H1 (cell line): ENCODE results near the gene MAP2K7. TPM values are rescaled to one million over a fixed set of nuclear protein-coding genes. Genes with fewer than 3 reads are reported as not detected.

Source experiments
- CTCF ChIA-PET: fragments of 300-600 bp; sonication (Branson Sonifier 250); formaldehyde crosslinking; loops from one replicate; lab custom pipeline; 2021; ENCODE audit not compliant: partially characterized antibody; lab: Charles Lee
- POLR2A ChIA-PET: fragments of 300-600 bp; sonication (Branson Sonifier 250); formaldehyde crosslinking; loops from one replicate; lab custom pipeline; 2021; ENCODE audit warnings: inconsistent platforms; ENCODE audit not compliant: partially characterized antibody; lab: Charles Lee
- DNase-seq, 2 experiments: peaks; one replicate each; pipeline versions ENCODE4 v3.0.0 to v3.0.0-alpha.2; 2010 to 2022; ENCODE audit warnings: low spot score in 2 of 2, low read depth in 1 of 2, mixed read lengths in 1 of 2
- FAIRE-seq: peaks from 2 replicates; lab custom pipeline; 2011; peaks lifted over from hg19 to GRCh38; lab: Jason Lieb, UNC
- H2AFZ ChIP-seq: 2 replicates; pipeline ENCODE4 v1.8.1; 2012; ENCODE audit warnings: low read length, inconsistent platforms
- H2AK5ac ChIP-seq: 2 replicates; pipeline ENCODE4 v1.6.1; 2013; ENCODE audit warnings: low read depth, low read length
- H2BK120ac ChIP-seq: replicated peaks from 2 replicates; pipeline ENCODE3; 2013; ENCODE audit warnings: low read depth, low read length, inconsistent platforms
- H2BK12ac ChIP-seq: 2 replicates; pipeline ENCODE4 v1.6.1; 2013; ENCODE audit warnings: low read depth, low read length
- H2BK15ac ChIP-seq: 2 replicates; pipeline ENCODE4 v1.6.1; 2013; ENCODE audit warnings: low read length
- H2BK20ac ChIP-seq: 2 replicates; pipeline ENCODE4 v1.6.1; 2013; ENCODE audit warnings: low read length
- H2BK5ac ChIP-seq: 2 replicates; pipeline ENCODE4 v1.6.1; 2013; ENCODE audit warnings: low read depth, low read length
- H3K14ac ChIP-seq: 2 replicates; pipeline ENCODE4 v1.6.1; 2013; ENCODE audit warnings: inconsistent platforms; ENCODE audit not compliant: insufficient read length
- H3K18ac ChIP-seq: 2 replicates; pipeline ENCODE4 v1.6.1; 2013; ENCODE audit warnings: low read length; ENCODE audit errors: extremely low read depth
- H3K23ac ChIP-seq: 2 replicates; pipeline ENCODE4 v1.6.1; 2013; ENCODE audit warnings: inconsistent platforms; ENCODE audit not compliant: insufficient read length
- H3K23me2 ChIP-seq: 2 replicates; pipeline ENCODE4 v1.6.1; 2013; ENCODE audit warnings: low read depth, low read length
- H3K27ac ChIP-seq: 2 replicates; pipeline ENCODE4 v1.6.1; 2011; ENCODE audit warnings: low read depth, low read length, inconsistent platforms
- H3K27me3 ChIP-seq, 4 experiments: replicated peaks in 1 of 4; 1 replicate in 1 of 4; 2 replicates in 3 of 4; pipeline versions ENCODE4 v1.6.1 to v1.8.1; 2011 to 2013; ENCODE audit warnings: low read length in 3 of 4, mild to moderate bottlenecking in 3 of 4, inconsistent platforms in 2 of 4, mixed read lengths in 2 of 4, moderate library complexity in 1 of 4; ENCODE audit not compliant: control insufficient read depth in 3 of 4, insufficient read depth in 3 of 4; ENCODE audit errors: extremely low read depth in 1 of 4
- H3K36me3 ChIP-seq, 4 experiments: 2 replicates each; pipeline versions ENCODE4 v1.6.1 to v1.8.1; 2011 to 2013; ENCODE audit warnings: mild to moderate bottlenecking in 4 of 4, low read length in 3 of 4, moderate library complexity in 2 of 4, control low read depth in 1 of 4, inconsistent platforms in 1 of 4; ENCODE audit not compliant: insufficient read depth in 4 of 4, control insufficient read depth in 2 of 4
- H3K4ac ChIP-seq: replicated peaks from 2 replicates; pipeline ENCODE3; 2013; ENCODE audit warnings: low read length, low read depth, mixed read lengths, inconsistent platforms; ENCODE audit not compliant: insufficient read length
- H3K4me1 ChIP-seq, 4 experiments: replicated peaks in 1 of 4; 1 replicate in 1 of 4; 2 replicates in 3 of 4; pipeline versions ENCODE4 v1.6.1 to v1.8.1; 2011 to 2013; ENCODE audit warnings: low read length in 3 of 4, inconsistent platforms in 2 of 4, mixed read lengths in 1 of 4; ENCODE audit not compliant: insufficient read depth in 4 of 4, control insufficient read depth in 3 of 4
- H3K4me2 ChIP-seq, 2 experiments: 2 replicates each; pipeline versions ENCODE4 v1.6.1 to v1.8.1; 2011 to 2013; ENCODE audit warnings: low read depth in 2 of 2, low read length in 2 of 2, control low read depth in 1 of 2, inconsistent platforms in 1 of 2, mild to moderate bottlenecking in 1 of 2; ENCODE audit not compliant: insufficient read depth in 1 of 2
- H3K4me3 ChIP-seq, 4 experiments: fragments of 200-600, 300-600 bp in 1 of 4; sonication (generic), shearing (Covaris generic), sonication (Bioruptor Twin) in 1 of 4; 2 replicates each; pipeline versions ENCODE4 v1.5.1 to v1.8.1; 2011 to 2016; ENCODE audit warnings: low read length in 4 of 4, low read depth in 3 of 4, control low read depth in 2 of 4, inconsistent platforms in 2 of 4, mild to moderate bottlenecking in 2 of 4, mixed read lengths in 1 of 4, moderate library complexity in 1 of 4; ENCODE audit not compliant: insufficient read depth in 2 of 4; ENCODE audit errors: extremely low read depth in 1 of 4
- H3K56ac ChIP-seq: replicated peaks from 2 replicates; pipeline ENCODE3; 2013; ENCODE audit warnings: low read depth, mild to moderate bottlenecking, mixed read lengths, low read length, inconsistent platforms; ENCODE audit not compliant: insufficient read length
- H3K79me1 ChIP-seq: 2 replicates; pipeline ENCODE4 v1.6.1; 2013; ENCODE audit warnings: low read depth, low read length, control low read depth
- H3K79me2 ChIP-seq, 2 experiments: 2 replicates each; pipeline versions ENCODE4 v1.6.1 to v1.8.1; 2012 to 2013; ENCODE audit warnings: low read length in 2 of 2, mild to moderate bottlenecking in 2 of 2, inconsistent platforms in 1 of 2; ENCODE audit not compliant: insufficient read depth in 2 of 2, control insufficient read depth in 1 of 2
- H3K9ac ChIP-seq, 4 experiments: replicated peaks in 1 of 4; 1 replicate in 1 of 4; 2 replicates in 3 of 4; pipeline versions ENCODE4 v1.6.1 to v1.8.1; 2011 to 2013; ENCODE audit warnings: low read depth in 3 of 4, low read length in 3 of 4, control low read depth in 2 of 4, mild to moderate bottlenecking in 2 of 4, moderate library complexity in 2 of 4, inconsistent platforms in 1 of 4; ENCODE audit errors: extremely low read depth in 1 of 4
- H3K9me3 ChIP-seq, 2 experiments: 2 replicates each; pipeline versions ENCODE4 v1.6.1 to v1.8.1; 2012 to 2013; ENCODE audit warnings: mild to moderate bottlenecking in 2 of 2, moderate library complexity in 2 of 2, control low read depth in 1 of 2, inconsistent platforms in 1 of 2, low read depth in 1 of 2, low read length in 1 of 2, mixed read lengths in 1 of 2; ENCODE audit not compliant: insufficient read depth in 2 of 2
- H4K20me1 ChIP-seq, 2 experiments: replicated peaks in 1 of 2; 2 replicates each; pipeline versions ENCODE3 to v1.8.1; 2011 to 2013; ENCODE audit warnings: inconsistent platforms in 2 of 2, low read length in 2 of 2, mild to moderate bottlenecking in 1 of 2; ENCODE audit not compliant: insufficient read depth in 2 of 2, control insufficient read depth in 1 of 2
- H4K5ac ChIP-seq: 2 replicates; pipeline ENCODE4 v1.6.1; 2013; ENCODE audit warnings: low read length, low read depth, mixed read lengths, inconsistent platforms; ENCODE audit not compliant: insufficient read length
- H4K8ac ChIP-seq: 2 replicates; pipeline ENCODE4 v1.8.0; 2013; ENCODE audit warnings: mild to moderate bottlenecking, moderate library complexity, low read length, inconsistent platforms; ENCODE audit not compliant: insufficient read depth; ENCODE audit errors: extremely low read depth
- H4K91ac ChIP-seq: replicated peaks from 2 replicates; pipeline ENCODE3; 2013; ENCODE audit warnings: low read length, mixed read lengths, inconsistent platforms; ENCODE audit not compliant: insufficient read length
- EP300 ChIP-seq, 2 experiments: IDR thresholded peaks; 1 replicate in 1 of 2; 2 replicates in 1 of 2; pipeline ENCODE4 v1.6.1; 2011 to 2012; ENCODE audit warnings: low read depth in 2 of 2, low read length in 2 of 2, mild to moderate bottlenecking in 2 of 2, borderline replicate concordance in 1 of 2, inconsistent platforms in 1 of 2, moderate library complexity in 1 of 2
- EZH2 ChIP-seq: fragments of 200-600 bp; sonication (generic); IDR thresholded peaks from 2 replicates; pipeline ENCODE4 v1.7.1; 2012; ENCODE audit warnings: low read depth, mild to moderate bottlenecking, moderate library complexity, low read length, inconsistent platforms; ENCODE audit not compliant: severe bottlenecking
- MAX ChIP-seq: IDR thresholded peaks from 2 replicates; pipeline ENCODE4 v1.6.1; 2012; ENCODE audit warnings: inconsistent platforms
- POLR2AphosphoS5 ChIP-seq: IDR thresholded peaks from 2 replicates; pipeline ENCODE4 v1.6.1; 2011; ENCODE audit warnings: low read depth, low read length
- RAD21 ChIP-seq, 2 experiments: IDR thresholded peaks in 1 of 2; conservative IDR thresholded peaks in 1 of 2; 2 replicates each; pipeline ENCODE4 v1.6.1; 2011; ENCODE audit warnings: low read depth in 2 of 2, low read length in 2 of 2, improper control_type of control experiment in 1 of 2, inconsistent platforms in 1 of 2, mild to moderate bottlenecking in 1 of 2, moderate library complexity in 1 of 2
- SIX5 ChIP-seq: IDR thresholded peaks from 2 replicates; pipeline ENCODE4 v1.6.1; 2011; ENCODE audit warnings: mild to moderate bottlenecking, low read depth, low read length
- SP2 ChIP-seq: IDR thresholded peaks from 2 replicates; pipeline ENCODE4 v1.6.1; 2012; ENCODE audit warnings: mild to moderate bottlenecking, low read length, inconsistent platforms
- SP4 ChIP-seq: IDR thresholded peaks from 2 replicates; pipeline ENCODE4 v1.6.1; 2012; ENCODE audit warnings: low read length, inconsistent platforms
- TAF1 ChIP-seq: IDR thresholded peaks from 2 replicates; pipeline ENCODE4 v1.6.1; 2011; ENCODE audit warnings: mild to moderate bottlenecking, low read depth, low read length
- TCF12 ChIP-seq: IDR thresholded peaks from 2 replicates; pipeline ENCODE4 v1.6.1; 2011; ENCODE audit warnings: low read depth, mild to moderate bottlenecking, low read length
- USF2 ChIP-seq: IDR thresholded peaks from 2 replicates; pipeline ENCODE4 v1.6.1; 2011; ENCODE audit warnings: low read length, improper control_type of control experiment
- WGBS, 2 experiments: shearing (Covaris generic) in 1 of 2; methylation state at CpG; one replicate each; pipeline versions ENCODE4 v1.1.6 to v1.1.7; 2013 to 2015; ENCODE audit warnings: low lambda C conversion rate in 2 of 2, mixed read lengths in 2 of 2, inconsistent platforms in 1 of 2, low coverage in 1 of 2, missing lambda C conversion rate in 1 of 2; ENCODE audit not compliant: insufficient replicate concordance in 2 of 2, insufficient coverage in 1 of 2, insufficient read length in 1 of 2; ENCODE audit errors: extremely low coverage in 1 of 2, missing lambda C conversion rate in 1 of 2; 5-methylcytosine and 5-hydroxymethylcytosine counted together
- polyA plus RNA-seq, 7 experiments: library from polyadenylated mRNA; depleted of rRNA in 3 of 7; stranded (reverse) in 5 of 7; unstranded in 2 of 7; fragments of >200 nt in 5 of 7; fragments of 200-250 nt in 2 of 7; gene quantifications; 1 replicate in 5 of 7; 2 replicates in 1 of 7; 4 replicates in 1 of 7; pipeline versions ENCODE4 v1.2.1 to v1.2.3, GENCODE V29; 2011 to 2013; ENCODE audit warnings: missing spikeins in 2 of 7, mixed read lengths in 2 of 7
- total RNA-seq: library from RNA; stranded (reverse); fragmentation: NEBNext Ultra II Directional; extraction: Animal tissue kit (Norgen Biotek cat#: 25700); gene quantifications from 2 replicates; pipeline ENCODE4 v1.2.1, GENCODE V29; 2021

The MAP2K7 gene
- total and polyA plus RNA-seq, 2 of the 8 experiments (the other 6 are each of a cell fraction or from before 2014, with no cell fraction given), result 8.9 to 38.3 TPM

- Histone ChIP-seq H2BK12ac (no peak overlapping the region), H3K27me3 (peaks cover 8 to 25% (median 22%) of the 10 kb centered on the region in 4 experiments; a peak in 6 of 7 replicates), H4K8ac (peak overlapping the region; percentile 22; the same call in 1 of the 2 replicates), H3K9ac (peak overlapping the region in 1 of 4 experiments; percentile 45; a peak in 2 of 7 replicates), H3K79me2 (no peaks in the 10 kb centered on the region), H2AK5ac (no peak overlapping the region), H2BK20ac (no peak overlapping the region), H3K79me1 (no peaks in the 10 kb centered on the region), H2BK5ac (no peak overlapping the region), H3K36me3 (no peaks in the 10 kb centered on the region; a peak in 1 of 8 replicates), H3K9me3 (no peaks in the 10 kb centered on the region), H3K4me2 (peak overlapping the region; percentile 72), H3K56ac (no peak overlapping the region), H3K4me1 (peaks cover 0 to 27% (median 15%) of the 10 kb centered on the region in 4 experiments; a peak in 5 of 7 replicates), H2AFZ (no peak overlapping the region), H4K5ac (no peak overlapping the region), H3K23me2 (peaks cover 23% of the 10 kb centered on the region), H3K14ac (no peak overlapping the region), H3K27ac (no peak overlapping the region), H3K4me3 (peak overlapping the region; percentile 28 to 53 (median 40); a peak in 6 of 8 replicates), H2BK120ac (no peak overlapping the region), H3K4ac (no peak overlapping the region), H3K23ac (no peak overlapping the region), H4K20me1 (peaks cover 8 to 10% of the 10 kb centered on the region in 2 experiments), H3K18ac (no peak overlapping the region), H4K91ac (no peak overlapping the region), H2BK15ac (no peak overlapping the region)
- no peak for DNase-seq
- CTCF ChIA-PET, result interaction anchor here (0.6 to 9.0 kb wide), 16 partner anchors 7 to 131 kb away, joined by 3 to 112 read pairs (median 4); partner anchors contain the start of genes CCL25, MAP2K7, PRR36 and TIMM44
- POLR2A ChIA-PET, result interaction anchor here (1.1 to 10.6 kb wide), 9 partner anchors 9 to 399 kb away, joined by 3 to 106 read pairs (median 10); partner anchors contain the start of genes MAP2K7, NDUFA7, RPS28 and TIMM44
- TF ChIP-seq SP4 (no peak), USF2 (no peak), TCF12 (no peak), EP300 (IDR thresholded peaks at IDR 0.05; ENCODE audit: borderline replicate concordance in 1 of 2, low read depth in 2 of 2, low read length in 2 of 2) (no peak), SP2 (no peak), POLR2AphosphoS5 (no peak), TAF1 (no peak), MAX (no peak), EZH2 (no peak), RAD21 (IDR thresholded peaks at IDR 0.05 in 1 of 2, conservative IDR thresholded peaks at IDR 0.05 in 1 of 2; ENCODE audit: low read depth in 2 of 2, low read length in 2 of 2) (no peak), SIX5 (no peak)
- no peak for FAIRE-seq
- 91% methylated on average over 17 of the region's 17 CpGs; no CpG with 5 or more reads in 1 of the 2 experiments for WGBS, 2 experiments
Measured at GRCh38 chr19:7921302-7921966, 17.8 kb downstream of the MAP2K7 start.
